GM23338 (cell line): ENCODE data around the gene SEC24C. TPM values are rescaled to one million over a fixed set of nuclear protein-coding genes. Genes with fewer than 3 reads are reported as not detected.
A peak's percentile ranks its signal among the peaks of the same experiment; 100 is the strongest.

Source experiments
- ATAC-seq: fragments of 200-7000 bp; cut with Tn5 transposase; 3 replicates; pipeline ENCODE4 v1.9.1; 2020
- DNase-seq: peaks from one replicate; pipeline ENCODE4 v3.0.0-alpha.2; 2015; ENCODE audit warnings: low spot score
- H2AFZ ChIP-seq: fragments of 200-600 bp; sonication (generic); 2 replicates; pipeline ENCODE4 v1.8.0; 2016; ENCODE audit warnings: antibody characterized with exemption, mild to moderate bottlenecking, moderate library complexity
- H3F3A ChIP-seq: fragments of 200-600 bp; sonication (generic); replicated peaks from 2 replicates; pipeline ENCODE4 v1.8.0; 2017; ENCODE audit warnings: antibody characterized with exemption, mixed run types, low read depth
- H3K27ac ChIP-seq: fragments of 200-600 bp; sonication (generic); 2 replicates; pipeline ENCODE4 v1.6.1; 2016; ENCODE audit warnings: low read depth
- H3K27me3 ChIP-seq: fragments of 200-600 bp; sonication (generic); 2 replicates; pipeline ENCODE4 v1.8.0; 2016; ENCODE audit warnings: mild to moderate bottlenecking, mixed run types, moderate library complexity; ENCODE audit not compliant: insufficient read depth
- H3K36me3 ChIP-seq: fragments of 200-600 bp; sonication (generic); 2 replicates; pipeline ENCODE4 v1.8.0; 2016; ENCODE audit warnings: mild to moderate bottlenecking; ENCODE audit not compliant: insufficient read depth
- H3K4me1 ChIP-seq: fragments of 200-600 bp; sonication (generic); 2 replicates; pipeline ENCODE4 v1.8.0; 2016; ENCODE audit warnings: mild to moderate bottlenecking, moderate library complexity; ENCODE audit not compliant: insufficient read depth
- H3K4me2 ChIP-seq: fragments of 200-600 bp; sonication (generic); 2 replicates; pipeline ENCODE4 v1.7.1; 2017; ENCODE audit warnings: mixed run types
- H3K4me3 ChIP-seq: fragments of 200-600 bp; sonication (generic); 2 replicates; pipeline ENCODE4 v1.6.1; 2016; ENCODE audit warnings: mixed run types
- H3K79me2 ChIP-seq: fragments of 200-600 bp; sonication (generic); replicated peaks from 2 replicates; pipeline ENCODE4 v1.8.0; 2017; ENCODE audit warnings: mild to moderate bottlenecking; ENCODE audit not compliant: insufficient read depth
- H3K9me2 ChIP-seq: fragments of 200-600 bp; sonication (generic); 2 replicates; pipeline ENCODE4 v1.8.0; 2017; ENCODE audit not compliant: insufficient read depth
- H4K20me1 ChIP-seq: fragments of 200-600 bp; sonication (generic); replicated peaks from 2 replicates; pipeline ENCODE4 v1.8.0; 2017; ENCODE audit warnings: mild to moderate bottlenecking; ENCODE audit not compliant: insufficient read depth
- H3K27ac Mint-ChIP-seq: 2 replicates; pipeline ENCODE4 v1.8.0; 2020; ENCODE audit warnings: inconsistent platforms, mild to moderate bottlenecking, moderate library complexity, mixed read lengths
- H3K27me3 Mint-ChIP-seq: 3 replicates; pipeline ENCODE4 v1.8.0; 2022; ENCODE audit warnings: low read depth, mild to moderate bottlenecking, moderate library complexity, mixed read lengths, inconsistent platforms; ENCODE audit not compliant: insufficient read depth, poor library complexity
- H3K36me3 Mint-ChIP-seq: 3 replicates; pipeline ENCODE4 v1.8.0; 2021; ENCODE audit warnings: low read depth, mild to moderate bottlenecking, inconsistent platforms, moderate library complexity, mixed read lengths
- H3K4me1 Mint-ChIP-seq: 3 replicates; pipeline ENCODE4 v1.8.0; 2020; ENCODE audit warnings: mild to moderate bottlenecking, inconsistent platforms, mixed read lengths
- H3K4me3 Mint-ChIP-seq: 3 replicates; pipeline ENCODE4 v1.8.0; 2021; ENCODE audit warnings: moderate library complexity, mild to moderate bottlenecking, inconsistent platforms, mixed read lengths
- H3K9me3 Mint-ChIP-seq: 3 replicates; pipeline ENCODE4 v1.8.0; 2020; ENCODE audit warnings: moderate library complexity, mild to moderate bottlenecking, inconsistent platforms, mixed read lengths
- CREB1 ChIP-seq: fragments of 250-450 bp; sonication (Bioruptor Pico); IDR thresholded peaks from 2 replicates; pipeline ENCODE4 v1.5.0; 2020; ENCODE audit warnings: low read depth, mild to moderate bottlenecking, moderate library complexity
- CTCF ChIP-seq, 2 experiments: fragments of 200-600 bp in 1 of 2; sonication (generic) in 1 of 2; conservative IDR thresholded peaks; 2 replicates each; pipeline versions ENCODE4 v1.5.1 to v1.6.1; 2016 to 2017; ENCODE audit warnings: antibody characterized with exemption in 2 of 2, low read depth in 2 of 2, mild to moderate bottlenecking in 2 of 2, moderate library complexity in 1 of 2
- ETS1 ChIP-seq: IDR thresholded peaks from 2 replicates; pipeline ENCODE4 v1.6.1; 2016; ENCODE audit warnings: antibody characterized with exemption
- EZH2 ChIP-seq: fragments of 200-600 bp; sonication (generic); IDR thresholded peaks from one replicate; pipeline ENCODE4 v1.8.0; 2017; ENCODE audit warnings: antibody characterized with exemption, mild to moderate bottlenecking, low read depth; ENCODE audit not compliant: unreplicated experiment
- EZH2phosphoT487 ChIP-seq: fragments of 200-600 bp; sonication (generic); IDR thresholded peaks from one replicate; pipeline ENCODE4 v1.8.1; 2018; ENCODE audit warnings: antibody characterized with exemption; ENCODE audit not compliant: unreplicated experiment
- JUNB ChIP-seq: IDR thresholded peaks from one replicate; pipeline ENCODE4 v1.6.1; 2016; ENCODE audit warnings: antibody characterized with exemption; ENCODE audit not compliant: unreplicated experiment
- NANOG ChIP-seq: IDR thresholded peaks from 2 replicates; pipeline ENCODE4 v1.6.1; 2016; ENCODE audit warnings: antibody characterized with exemption, borderline replicate concordance
- POLR2AphosphoS5 ChIP-seq: IDR thresholded peaks from 2 replicates; pipeline ENCODE4 v1.6.1; 2016; ENCODE audit warnings: antibody characterized with exemption, low read depth
- STAT1 ChIP-seq: IDR thresholded peaks from one replicate; pipeline ENCODE4 v1.6.1; 2016; ENCODE audit warnings: antibody characterized with exemption; ENCODE audit not compliant: unreplicated experiment
- ZNF114 ChIP-seq: fragments of 250-450 bp; sonication (Bioruptor Pico); IDR thresholded peaks from 2 replicates; pipeline ENCODE4 v1.5.0; 2020; ENCODE audit warnings: mild to moderate bottlenecking, moderate library complexity
- ZNF331 ChIP-seq: fragments of 250-450 bp; sonication (Bioruptor Pico); IDR thresholded peaks from 2 replicates; pipeline ENCODE4 v1.5.0; 2020; ENCODE audit warnings: low read depth, mild to moderate bottlenecking, moderate library complexity
- polyA plus RNA-seq: library from polyadenylated mRNA; unstranded; fragments of >200 nt; fragmentation: Nextera tagmentation; extraction: Ambion mirVana; gene quantifications from 2 replicates; pipeline ENCODE4 v1.2.1, GENCODE V29; 2016
- total RNA-seq: library from RNA; depleted of rRNA; stranded (reverse); fragments of >200 nt; shearing (Covaris generic); gene quantifications from 2 replicates; pipeline ENCODE4 v1.2.3, GENCODE V29; 2014
- TF ChIP-seq, protein P1 (sequence below): IDR thresholded peaks from one replicate; pipeline ENCODE4 v1.6.1; 2018; ENCODE audit warnings: antibody characterized with exemption; ENCODE audit not compliant: unreplicated experiment

SEC24C gene
- total and polyA plus RNA-seq, 2 experiments from 2014 or later = 16.9 to 64.2 TPM

DNA sequence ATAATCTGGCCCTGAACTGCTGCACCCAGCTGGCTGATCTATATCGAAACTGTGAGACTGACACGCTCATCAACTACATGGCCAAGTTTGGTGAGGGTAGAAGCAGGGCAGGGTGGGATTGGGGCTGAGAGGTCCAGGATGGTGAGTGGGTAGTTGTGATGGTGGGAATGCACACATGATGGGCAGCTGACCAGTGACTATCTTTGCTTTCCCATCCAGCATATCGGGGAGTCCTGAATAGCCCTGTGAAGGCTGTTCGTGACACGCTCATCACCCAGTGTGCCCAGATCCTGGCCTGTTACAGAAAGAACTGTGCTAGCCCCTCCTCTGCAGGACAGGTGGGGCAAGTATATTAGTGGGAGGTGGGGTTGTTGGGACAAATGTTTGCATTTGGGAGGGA, 25.2 kb downstream of the SEC24C start:
- peaks cover 12% of the 10 kb centered on the region for H3K36me3 ChIP-seq
- H3K4me2 ChIP-seq = no peak overlapping the region
- no peaks in the 10 kb centered on the region for H3K9me3 Mint-ChIP-seq
- H2AFZ ChIP-seq = no peak overlapping the region
- no peak for TF ChIP-seq CREB1 (CRISPR knock-in tag)
- no peak for TF ChIP-seq CTCF (conservative IDR thresholded peaks at IDR 0.05; ENCODE audit: low read depth in 2 of 2)
- TF ChIP-seq POLR2AphosphoS5 = no peak
- no peak for TF ChIP-seq EZH2
- TF ChIP-seq ZNF331 = no peak
- TF ChIP-seq EZH2phosphoT487 = no peak
- TF ChIP-seq JUNB = no peak
- TF ChIP-seq STAT1 = no peak
- no peak for TF ChIP-seq ZNF114
- TF ChIP-seq ETS1 = no peak
- H3K36me3 Mint-ChIP-seq = peaks cover 56% of the 10 kb centered on the region
- peaks cover 11% of the 10 kb centered on the region for H3K27me3 Mint-ChIP-seq
- ATAC-seq (no peak), DNase-seq (no peak)
- H3F3A ChIP-seq = peaks cover 31% of the 10 kb centered on the region
- no peak overlapping the region for H3K27ac ChIP-seq
- peaks cover 16% of the 10 kb centered on the region; the same call in 1 of the 2 replicates for H3K4me1 ChIP-seq
- peaks cover 7% of the 10 kb centered on the region; the same call in 1 of the 2 replicates for H3K79me2 ChIP-seq
- no peak overlapping the region for H3K27ac Mint-ChIP-seq
- no peaks in the 10 kb centered on the region for H3K9me2 ChIP-seq
- peaks cover 20% of the 10 kb centered on the region for H3K4me1 Mint-ChIP-seq
- H3K4me3 ChIP-seq = no peak overlapping the region
- no peaks in the 10 kb centered on the region for H3K27me3 ChIP-seq
- peaks cover 11% of the 10 kb centered on the region for H4K20me1 ChIP-seq
- H3K4me3 Mint-ChIP-seq = no peak overlapping the region

- H3K36me3 ChIP-seq = no peaks in the 10 kb centered on the region; the same call in 1 of the 2 replicates
- H3K4me1 Mint-ChIP-seq = peaks cover 27% of the 10 kb centered on the region
- H3K27me3 ChIP-seq = no peaks in the 10 kb centered on the region
- H3K9me3 Mint-ChIP-seq = no peaks in the 10 kb centered on the region
- H3K79me2 ChIP-seq = peaks cover 14% of the 10 kb centered on the region; the same call in 1 of the 2 replicates
- peak overlapping the region; percentile 93; the same call in 1 of the 2 replicates for H2AFZ ChIP-seq
- peak overlapping the region; percentile 91 for H3K4me3 Mint-ChIP-seq
- peaks cover 40% of the 10 kb centered on the region for H3F3A ChIP-seq
- H3K4me1 ChIP-seq = peaks cover 18% of the 10 kb centered on the region; the same call in 1 of the 2 replicates
- peak; percentile 87 for DNase-seq
- H3K36me3 Mint-ChIP-seq = peaks cover 43% of the 10 kb centered on the region
- peaks cover 9% of the 10 kb centered on the region for H4K20me1 ChIP-seq
- no peaks in the 10 kb centered on the region for H3K9me2 ChIP-seq
- peak overlapping the region; percentile 88 for H3K4me3 ChIP-seq
- peak overlapping the region; percentile 82; the same call in 1 of the 2 replicates for H3K27ac Mint-ChIP-seq
- ATAC-seq = peak; percentile 47
- H3K27ac ChIP-seq = peak overlapping the region; percentile 52
- peak overlapping the region; percentile 96 for H3K4me2 ChIP-seq
- peaks cover 13% of the 10 kb centered on the region for H3K27me3 Mint-ChIP-seq
- TF ChIP-seq, protein P1, sequence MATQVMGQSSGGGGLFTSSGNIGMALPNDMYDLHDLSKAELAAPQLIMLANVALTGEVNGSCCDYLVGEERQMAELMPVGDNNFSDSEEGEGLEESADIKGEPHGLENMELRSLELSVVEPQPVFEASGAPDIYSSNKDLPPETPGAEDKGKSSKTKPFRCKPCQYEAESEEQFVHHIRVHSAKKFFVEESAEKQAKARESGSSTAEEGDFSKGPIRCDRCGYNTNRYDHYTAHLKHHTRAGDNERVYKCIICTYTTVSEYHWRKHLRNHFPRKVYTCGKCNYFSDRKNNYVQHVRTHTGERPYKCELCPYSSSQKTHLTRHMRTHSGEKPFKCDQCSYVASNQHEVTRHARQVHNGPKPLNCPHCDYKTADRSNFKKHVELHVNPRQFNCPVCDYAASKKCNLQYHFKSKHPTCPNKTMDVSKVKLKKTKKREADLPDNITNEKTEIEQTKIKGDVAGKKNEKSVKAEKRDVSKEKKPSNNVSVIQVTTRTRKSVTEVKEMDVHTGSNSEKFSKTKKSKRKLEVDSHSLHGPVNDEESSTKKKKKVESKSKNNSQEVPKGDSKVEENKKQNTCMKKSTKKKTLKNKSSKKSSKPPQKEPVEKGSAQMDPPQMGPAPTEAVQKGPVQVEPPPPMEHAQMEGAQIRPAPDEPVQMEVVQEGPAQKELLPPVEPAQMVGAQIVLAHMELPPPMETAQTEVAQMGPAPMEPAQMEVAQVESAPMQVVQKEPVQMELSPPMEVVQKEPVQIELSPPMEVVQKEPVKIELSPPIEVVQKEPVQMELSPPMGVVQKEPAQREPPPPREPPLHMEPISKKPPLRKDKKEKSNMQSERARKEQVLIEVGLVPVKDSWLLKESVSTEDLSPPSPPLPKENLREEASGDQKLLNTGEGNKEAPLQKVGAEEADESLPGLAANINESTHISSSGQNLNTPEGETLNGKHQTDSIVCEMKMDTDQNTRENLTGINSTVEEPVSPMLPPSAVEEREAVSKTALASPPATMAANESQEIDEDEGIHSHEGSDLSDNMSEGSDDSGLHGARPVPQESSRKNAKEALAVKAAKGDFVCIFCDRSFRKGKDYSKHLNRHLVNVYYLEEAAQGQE = no peak
- TF ChIP-seq JUNB (no peak), ETS1 (no peak), EZH2phosphoT487 (no peak), NANOG (no peak), ZNF114 (no peak), POLR2AphosphoS5 (no peak), CREB1 (CRISPR knock-in tag) (no peak), EZH2 (no peak), ZNF331 (no peak), STAT1 (no peak), CTCF (conservative IDR thresholded peaks at IDR 0.05; ENCODE audit: low read depth in 2 of 2) (no peak)
These were observed 27.6 kb downstream of the SEC24C start for GRCh38 chr10:73771722-73772280.
